Measurements from ENCODE around the gene SLC35C1.

The SLC35C1 gene

GRCh38 chr11:45816614-45817013 lies 11.7 kb downstream of the SLC35C1 start:
- peaks cover 35% of the 10 kb centered on the region for H3K4me1 ChIP-seq (ENCODE audit: control insufficient read depth, low read length)
- peaks cover 4% of the 10 kb centered on the region; the same call in 1 of the 2 replicates for H3F3A ChIP-seq (ENCODE audit: control insufficient read depth, insufficient read depth)
- H3K79me2 ChIP-seq (ENCODE audit: control insufficient read depth, low read length) = no peaks in the 10 kb centered on the region
- no peaks in the 10 kb centered on the region for H3K9me2 ChIP-seq (replicated peaks; ENCODE audit: control insufficient read depth, low read length)
- no peaks in the 10 kb centered on the region for H3K27me3 ChIP-seq (ENCODE audit: control insufficient read depth, low read length)
- peak overlapping the region; percentile 45; the same call in 1 of the 2 replicates for H3K4me2 ChIP-seq (ENCODE audit: low read length)
- TF ChIP-seq CTCF (IDR thresholded peaks at IDR 0.05; ENCODE audit: low read depth, low read length, poor library complexity, severe bottlenecking) (no peak), EZH2phosphoT487 (IDR thresholded peaks at IDR 0.05; ENCODE audit: borderline replicate concordance, low read length) (no peak)
- no peak overlapping the region for H3K27ac ChIP-seq (ENCODE audit: low read depth, low read length)
- no peaks in the 10 kb centered on the region for H4K20me1 ChIP-seq (ENCODE audit: control insufficient read depth, insufficient read depth, low read depth, low read length)
- no peaks in the 10 kb centered on the region for H3K9me3 ChIP-seq (ENCODE audit: control insufficient read depth, insufficient read depth, low read length)
- H3K4me3 ChIP-seq (ENCODE audit: low read length) = no peak overlapping the region
- no peaks in the 10 kb centered on the region for H3K36me3 ChIP-seq (ENCODE audit: control insufficient read depth, low read length)

- no peaks in the 10 kb centered on the region for H3K36me3 ChIP-seq (ENCODE audit: control insufficient read depth, low read length)
- TF ChIP-seq CTCF (IDR thresholded peaks at IDR 0.05; ENCODE audit: low read depth, low read length, poor library complexity, severe bottlenecking) = no peak
- no peak for TF ChIP-seq EZH2phosphoT487 (IDR thresholded peaks at IDR 0.05; ENCODE audit: borderline replicate concordance, low read length)
- no peaks in the 10 kb centered on the region for H3K9me3 ChIP-seq (ENCODE audit: control insufficient read depth, insufficient read depth, low read length)
- H3K4me3 ChIP-seq (ENCODE audit: low read length) = no peak overlapping the region
- no peaks in the 10 kb centered on the region for H4K20me1 ChIP-seq (ENCODE audit: control insufficient read depth, insufficient read depth, low read depth, low read length)
- H3F3A ChIP-seq (ENCODE audit: control insufficient read depth, insufficient read depth) = peaks cover 4% of the 10 kb centered on the region; the same call in 1 of the 2 replicates
- H3K4me2 ChIP-seq (ENCODE audit: low read length) = peak overlapping the region; percentile 45
- no peaks in the 10 kb centered on the region for H3K27me3 ChIP-seq (ENCODE audit: control insufficient read depth, low read length)
- H3K79me2 ChIP-seq (ENCODE audit: control insufficient read depth, low read length) = no peaks in the 10 kb centered on the region
- peaks cover 35% of the 10 kb centered on the region for H3K4me1 ChIP-seq (ENCODE audit: control insufficient read depth, low read length)
- H3K9me2 ChIP-seq (replicated peaks; ENCODE audit: control insufficient read depth, low read length) = no peaks in the 10 kb centered on the region
- H3K27ac ChIP-seq (ENCODE audit: low read depth, low read length) = no peak overlapping the region
Measured at GRCh38 chr11:45817191-45817590, 12.2 kb downstream of the SLC35C1 start.

GRCh38 chr11:45818961-45819605 lies 14.1 kb downstream of the SLC35C1 start:
- H3K4me3 ChIP-seq (ENCODE audit: low read length) = peak overlapping the region; percentile 31
- no peaks in the 10 kb centered on the region for H3K9me2 ChIP-seq (replicated peaks; ENCODE audit: control insufficient read depth, low read length)
- H3K79me2 ChIP-seq (ENCODE audit: control insufficient read depth, low read length) = no peaks in the 10 kb centered on the region
- no peaks in the 10 kb centered on the region for H3K9me3 ChIP-seq (ENCODE audit: control insufficient read depth, insufficient read depth, low read length)
- H3K27ac ChIP-seq (ENCODE audit: low read depth, low read length) = peak overlapping the region; percentile 12; the same call in 1 of the 2 replicates
- peaks cover 35% of the 10 kb centered on the region for H3K4me1 ChIP-seq (ENCODE audit: control insufficient read depth, low read length)
- H3K27me3 ChIP-seq (ENCODE audit: control insufficient read depth, low read length) = no peaks in the 10 kb centered on the region
- H3K4me2 ChIP-seq (ENCODE audit: low read length) = peak overlapping the region; percentile 47
- H3F3A ChIP-seq (ENCODE audit: control insufficient read depth, insufficient read depth) = peaks cover 4% of the 10 kb centered on the region; the same call in 1 of the 2 replicates
- no peaks in the 10 kb centered on the region for H4K20me1 ChIP-seq (ENCODE audit: control insufficient read depth, insufficient read depth, low read depth, low read length)
- TF ChIP-seq EZH2phosphoT487 (IDR thresholded peaks at IDR 0.05; ENCODE audit: borderline replicate concordance, low read length) (no peak), CTCF (IDR thresholded peaks at IDR 0.05; ENCODE audit: low read depth, low read length, poor library complexity, severe bottlenecking) (no peak)
- no peaks in the 10 kb centered on the region for H3K36me3 ChIP-seq (ENCODE audit: control insufficient read depth, low read length)

Data from DOHH2 (cell line).